Endothelial cell of umbilical vein (primary cell): Measurements from ENCODE around the gene LMAN2L.

Experiments used
- EZH2 ChIP-seq: IDR thresholded peaks from 2 replicates; pipeline ENCODE4 v1.6.1; 2012; ENCODE audit warnings: borderline replicate concordance, low read depth, mild to moderate bottlenecking, moderate library complexity, low read length, inconsistent platforms; ENCODE audit not compliant: severe bottlenecking
- FOS ChIP-seq: IDR thresholded peaks from 2 replicates; pipeline ENCODE4 v1.6.1; 2011; ENCODE audit warnings: mild to moderate bottlenecking, low read length, moderate library complexity, borderline replicate concordance; ENCODE audit not compliant: insufficient read depth
- MYC ChIP-seq: IDR thresholded peaks from one replicate; pipeline ENCODE4 v1.6.1; 2011; ENCODE audit warnings: mild to moderate bottlenecking, low read depth, low read length
- POLR2A ChIP-seq: IDR thresholded peaks from 2 replicates; pipeline ENCODE4 v1.6.1; 2012; ENCODE audit warnings: low read depth, mild to moderate bottlenecking, control low read depth, low read length
- POLR2AphosphoS5 ChIP-seq: IDR thresholded peaks from 2 replicates; pipeline ENCODE4 v1.6.1; 2012; ENCODE audit warnings: low read depth, mild to moderate bottlenecking, control low read depth, low read length, moderate library complexity; ENCODE audit not compliant: insufficient read depth
- TF ChIP-seq, protein P1 (sequence below), 2 donors: IDR thresholded peaks; 1 replicate in 1 of 2; 2 replicates in 1 of 2; pipeline ENCODE4 v1.5.1; 2011; ENCODE audit warnings: low read length in 2 of 2, mild to moderate bottlenecking in 2 of 2, moderate library complexity in 2 of 2, control low read depth in 1 of 2, inconsistent platforms in 1 of 2, low read depth in 1 of 2; ENCODE audit not compliant: insufficient read depth in 1 of 2; ENCODE audit errors: extremely low read depth in 1 of 2

DNA sequence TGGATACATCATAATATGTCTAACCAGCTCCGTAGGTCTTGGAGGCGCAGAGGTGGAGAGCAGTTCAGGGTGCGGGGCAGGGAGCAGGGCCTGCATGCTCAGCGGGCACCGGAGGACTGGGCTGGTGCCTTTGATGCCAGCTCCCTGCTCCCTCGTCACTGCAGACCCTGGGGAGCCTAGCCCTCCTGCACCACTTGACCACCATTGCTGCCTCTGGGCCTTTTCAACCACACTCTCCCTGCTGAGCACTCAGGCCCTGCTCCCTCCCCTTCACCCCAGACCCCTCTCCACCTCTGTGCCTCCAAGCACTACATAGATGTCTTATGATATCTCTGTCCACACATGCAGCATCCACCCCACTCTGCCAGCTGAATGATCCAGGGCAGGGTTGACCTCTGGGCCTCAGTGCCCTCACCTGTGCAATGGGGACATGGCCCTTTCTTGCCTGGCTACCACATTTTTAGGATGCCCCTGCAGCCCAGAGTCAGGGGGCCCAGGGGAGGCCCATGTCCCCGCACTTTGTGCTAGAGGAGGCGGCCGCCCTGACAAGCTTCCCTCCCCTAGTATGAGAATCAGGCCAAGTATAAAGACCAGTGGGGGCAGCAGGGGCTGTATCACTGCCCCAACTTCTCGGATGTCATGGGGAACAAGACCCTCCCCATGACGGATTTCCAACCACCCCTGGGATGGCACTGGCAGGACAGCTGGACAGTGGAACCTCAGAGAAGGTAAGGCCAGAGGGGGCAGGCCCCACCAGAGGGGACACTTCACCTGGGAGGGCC, 51.0 kb downstream of the LMAN2L start:
- TF ChIP-seq, protein P1, sequence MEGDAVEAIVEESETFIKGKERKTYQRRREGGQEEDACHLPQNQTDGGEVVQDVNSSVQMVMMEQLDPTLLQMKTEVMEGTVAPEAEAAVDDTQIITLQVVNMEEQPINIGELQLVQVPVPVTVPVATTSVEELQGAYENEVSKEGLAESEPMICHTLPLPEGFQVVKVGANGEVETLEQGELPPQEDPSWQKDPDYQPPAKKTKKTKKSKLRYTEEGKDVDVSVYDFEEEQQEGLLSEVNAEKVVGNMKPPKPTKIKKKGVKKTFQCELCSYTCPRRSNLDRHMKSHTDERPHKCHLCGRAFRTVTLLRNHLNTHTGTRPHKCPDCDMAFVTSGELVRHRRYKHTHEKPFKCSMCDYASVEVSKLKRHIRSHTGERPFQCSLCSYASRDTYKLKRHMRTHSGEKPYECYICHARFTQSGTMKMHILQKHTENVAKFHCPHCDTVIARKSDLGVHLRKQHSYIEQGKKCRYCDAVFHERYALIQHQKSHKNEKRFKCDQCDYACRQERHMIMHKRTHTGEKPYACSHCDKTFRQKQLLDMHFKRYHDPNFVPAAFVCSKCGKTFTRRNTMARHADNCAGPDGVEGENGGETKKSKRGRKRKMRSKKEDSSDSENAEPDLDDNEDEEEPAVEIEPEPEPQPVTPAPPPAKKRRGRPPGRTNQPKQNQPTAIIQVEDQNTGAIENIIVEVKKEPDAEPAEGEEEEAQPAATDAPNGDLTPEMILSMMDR (IDR thresholded peaks at IDR 0.05; ENCODE audit: extremely low read depth in 1 of 2, insufficient read depth in 1 of 2, low read depth in 1 of 2, low read length in 2 of 2): no peak
- TF ChIP-seq POLR2A: no peak
- TF ChIP-seq EZH2: no peak
- TF ChIP-seq POLR2AphosphoS5: no peak
- no peak for TF ChIP-seq FOS
- TF ChIP-seq MYC: no peak
